Sciatic nerve (tissue), 2 donors: ENCODE measurements around the gene HAVCR2. TPM values are rescaled to one million over a fixed set of nuclear protein-coding genes. Genes with fewer than 3 reads are reported as not detected.
"Not testable (repeated sequence)": the region's sequence is repeated elsewhere in the genome, so short reads cannot be mapped to it uniquely, and the experiment has no call there.

Experiments used
- ATAC-seq: fragments of 200-7000 bp; cut with Tn5 transposase; one replicate; pipeline ENCODE4 v1.9.1; 2020; ENCODE audit warnings: mild to moderate bottlenecking, moderate library complexity
- DNase-seq: peaks from one replicate; pipeline ENCODE4 v3.0.0-alpha.2; 2020; ENCODE audit warnings: low spot score
- intact Hi-C: fragments of 100-400 bp; cut with DNase I; formaldehyde crosslinking; loops from one replicate; pipeline ENCODE4 v1.14.2; 2022
- total RNA-seq: library from RNA; stranded (reverse); fragmentation: NEBNext Ultra II Directional; extraction: Animal tissue kit (Norgen Biotek cat#: 25700); gene quantifications from one replicate; pipeline ENCODE4 v1.2.1, GENCODE V29; 2021
- donor health status: DM: no; HTN: no; CAD: no.
- donor health status: DM: no; HTN: no; CAD: no.

HAVCR2 gene
- total RNA-seq, 1 donor from 2014 or later, result 11.8 TPM

DNA sequence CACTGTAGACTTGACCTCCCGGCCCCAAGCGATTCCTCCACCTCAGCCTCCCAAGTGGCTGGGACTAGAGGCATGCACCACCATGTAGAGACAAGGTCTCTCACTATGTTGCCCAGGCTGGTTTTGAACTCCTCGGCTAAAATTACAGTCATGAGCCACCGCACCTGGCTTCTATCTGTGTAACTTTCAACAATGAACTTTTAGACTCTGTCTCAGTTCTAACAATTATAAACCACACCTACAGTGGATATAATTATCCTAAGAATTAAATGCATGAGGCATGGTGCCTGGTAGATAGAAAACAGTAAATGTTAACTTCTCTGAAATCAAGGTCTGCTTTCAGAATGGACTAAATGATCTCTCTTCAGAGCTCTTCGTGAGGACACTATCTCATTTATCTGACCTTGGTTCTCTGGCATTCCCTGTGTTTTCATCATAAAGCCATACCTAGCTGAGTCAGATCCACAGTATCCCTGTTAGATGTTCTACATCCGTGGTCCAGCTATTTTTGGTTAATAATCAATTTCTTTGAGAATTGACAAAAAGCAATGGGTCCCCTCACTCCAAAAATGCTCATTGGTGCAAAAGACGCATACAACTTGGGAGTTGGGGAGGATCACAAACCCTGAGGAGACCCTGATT lies 57.1 kb downstream of the HAVCR2 start:
- no peak for ATAC-seq
- intact Hi-C loops, result no loop called here
- no peak for DNase-seq

DNA sequence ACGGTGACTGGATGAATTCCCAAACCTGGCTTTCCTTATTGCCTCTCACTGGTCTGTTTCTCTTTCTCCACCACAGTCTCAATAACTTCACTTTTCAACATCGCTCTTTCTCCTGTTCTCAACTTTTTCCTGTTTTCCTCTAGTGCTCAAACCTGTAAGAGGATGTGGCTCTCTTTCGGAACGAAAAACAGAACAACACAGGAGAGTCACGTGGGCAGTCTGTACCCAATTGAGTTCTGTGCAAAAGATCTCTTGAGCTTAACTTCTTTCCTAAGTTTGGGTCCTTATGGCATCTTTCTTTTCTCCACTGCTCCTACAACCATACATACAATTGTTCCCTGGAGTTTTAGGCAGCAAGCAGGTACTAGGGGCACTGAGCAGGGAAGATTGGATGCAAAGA lies 58.8 kb downstream of the HAVCR2 start:
- no peak for ATAC-seq
- DNase-seq, result no peak
- intact Hi-C loops, result no loop called here

DNA sequence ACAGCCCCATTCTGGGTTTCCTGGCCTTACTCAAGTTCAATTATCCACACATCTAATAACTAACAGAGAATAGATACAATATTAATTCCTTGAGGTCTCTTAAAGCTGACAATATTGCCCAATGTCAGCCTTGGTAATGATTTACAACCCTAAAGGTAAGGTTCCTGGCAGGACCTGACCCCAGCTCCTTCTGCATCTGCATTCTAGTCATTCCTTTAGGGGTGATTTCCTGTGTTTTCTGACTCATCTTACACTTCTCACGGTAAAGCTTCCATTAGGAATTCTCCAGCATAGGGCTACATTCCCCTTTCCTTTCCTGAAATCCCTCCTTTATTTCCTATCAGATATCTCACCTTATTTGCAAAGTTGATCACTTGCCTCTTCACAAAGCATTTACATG lies 59.2 kb downstream of the HAVCR2 start:
- ATAC-seq, result no peak
- intact Hi-C loops, result no loop called here
- DNase-seq, result no peak

DNA sequence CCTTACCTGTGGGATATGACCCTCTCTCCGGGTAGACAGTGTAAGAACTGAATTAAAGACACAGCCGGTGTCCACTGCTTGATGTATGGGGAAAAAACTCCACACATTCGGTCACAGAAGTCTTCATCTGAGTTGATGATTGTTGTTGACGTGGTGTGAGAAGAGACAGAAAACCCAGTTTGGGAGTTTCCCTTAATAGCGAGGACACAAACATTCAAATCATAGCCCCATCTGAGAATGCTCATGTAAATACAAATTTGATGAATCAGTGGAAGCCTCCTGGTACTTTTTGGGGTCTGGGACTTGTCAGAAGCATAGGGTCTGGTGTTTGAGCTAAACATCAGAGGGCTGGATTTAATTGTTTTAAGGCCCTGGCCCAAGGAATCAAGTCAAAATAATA lies 60.9 kb downstream of the HAVCR2 start:
- DNase-seq (no peak), ATAC-seq (no peak)

DNA sequence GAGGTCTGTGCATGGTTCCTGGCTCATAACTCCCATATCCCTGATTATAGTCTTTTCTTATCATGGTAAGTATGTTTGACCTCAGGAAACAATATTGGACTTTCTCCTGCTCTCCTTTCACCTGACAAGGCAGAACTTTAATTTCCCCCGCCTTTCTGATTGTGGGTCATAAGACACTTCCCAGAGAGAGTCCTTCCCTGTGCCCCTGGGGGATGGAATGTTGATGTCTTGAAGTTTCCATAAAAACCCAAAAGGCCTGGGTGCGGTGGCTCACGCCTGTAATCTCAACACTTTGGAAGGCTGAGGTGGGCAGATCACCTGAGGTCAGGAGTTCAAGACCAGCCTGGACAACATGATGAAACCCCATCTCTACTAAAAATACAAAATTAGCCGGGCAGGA lies 61.8 kb downstream of the HAVCR2 start:
- intact Hi-C loops, DNase-seq, ATAC-seq: not testable (repeated sequence)

More for the DNA sequence above, 60.9 kb downstream of the HAVCR2 start:
- intact Hi-C loops, result no loop called here

DNA sequence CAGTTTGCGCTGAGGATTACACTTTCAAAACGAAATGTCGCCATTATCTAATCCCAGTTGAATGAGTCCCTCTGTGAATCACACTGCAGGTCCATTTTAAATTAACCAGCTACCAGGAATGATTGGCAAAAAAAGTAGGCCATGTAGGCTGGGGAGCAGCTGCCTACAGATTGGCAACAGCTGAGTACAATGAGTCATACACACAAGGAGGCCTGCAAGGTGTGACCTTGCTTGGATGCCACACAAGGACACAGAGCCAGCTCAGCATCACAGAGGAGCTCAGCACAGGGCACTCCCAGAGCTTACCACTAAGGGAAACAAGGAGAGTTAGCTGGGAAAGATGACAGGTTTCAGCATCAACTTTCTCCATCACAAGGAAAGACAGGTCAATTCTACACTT lies 62.8 kb downstream of the HAVCR2 start:
- intact Hi-C loops, result no loop called here
- DNase-seq (no peak), ATAC-seq (no peak)

DNA sequence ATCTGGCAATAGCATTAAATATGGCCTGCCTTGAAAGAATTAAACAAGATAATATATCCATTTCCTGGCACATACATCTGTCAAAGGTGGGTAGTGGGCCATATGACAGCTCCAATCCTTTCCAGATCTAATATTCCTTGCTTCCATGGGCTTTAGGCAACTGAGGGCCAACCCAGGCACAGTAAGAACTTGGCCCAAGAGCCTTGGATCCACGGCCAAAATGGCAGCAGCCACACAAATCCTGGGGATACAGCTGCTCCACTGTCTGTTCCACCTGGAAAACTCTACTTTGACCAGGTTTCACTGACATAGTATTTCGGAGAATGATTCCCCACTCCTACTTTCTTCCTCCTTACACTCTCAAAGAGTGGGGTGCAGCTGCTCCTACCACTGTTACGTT lies 63.2 kb downstream of the HAVCR2 start:
- ATAC-seq, result no peak
- intact Hi-C loops, result no loop called here

DNA sequence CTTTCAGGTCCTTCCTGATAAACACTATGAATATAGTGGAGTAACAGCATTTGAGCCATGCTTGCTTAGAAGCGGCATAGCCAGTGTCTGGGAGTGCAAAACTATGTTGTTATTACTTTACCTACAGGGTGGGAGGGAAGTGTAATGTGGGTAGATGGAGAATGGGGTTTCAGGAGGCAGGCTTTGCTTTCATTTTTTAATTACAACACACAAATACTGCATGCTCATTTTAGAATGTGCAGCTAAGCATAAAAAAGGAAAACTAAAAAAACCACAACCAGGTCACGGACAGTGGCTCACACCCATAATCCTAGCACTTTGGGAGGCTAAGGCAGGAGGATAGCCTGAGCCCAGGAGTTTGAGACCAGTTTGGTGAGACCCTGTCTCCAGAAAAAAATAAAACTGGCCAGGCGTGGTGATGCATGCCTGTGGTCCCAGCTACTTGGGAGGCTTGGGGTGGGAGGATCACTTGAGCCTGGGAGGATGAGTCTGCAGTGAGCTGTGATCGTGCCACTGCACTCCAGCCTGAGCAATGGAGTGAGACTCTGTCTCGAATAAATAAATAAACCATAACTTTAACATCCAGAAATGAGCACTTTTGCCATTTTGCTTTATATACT lies 70.2 kb downstream of the HAVCR2 start:
- DNase-seq, result no peak
- intact Hi-C loops, result no loop called here
- ATAC-seq, result no peak

More for the DNA sequence above, 63.2 kb downstream of the HAVCR2 start:
- no peak for DNase-seq

Other genes starting within 250 kb of the HAVCR2 start
- not detected for gene TIMD4, start 145.8 kb downstream of the HAVCR2 start, total RNA-seq
- 1.3 TPM for gene HAVCR1, start 49.9 kb downstream of the HAVCR2 start, total RNA-seq
- gene MED7, start 33.8 kb upstream of the HAVCR2 start, total RNA-seq, result 13.2 TPM
- not detected for gene GARIN3, start 57.2 kb upstream of the HAVCR2 start, total RNA-seq
- 4.8 TPM for gene ITK, start 71.8 kb upstream of the HAVCR2 start, total RNA-seq
- 23.6 TPM for gene CYFIP2, start 157.1 kb upstream of the HAVCR2 start, total RNA-seq